Adrenal gland (tissue), 5 donors: ENCODE measurements around the gene ATE1.

Experiments
- CTCF ChIP-seq, 6 experiments: fragments of 450-650 bp in 4 of 6; fragments of 200-600 bp in 2 of 6; sonication (generic) in 1 of 6; IDR thresholded peaks; 1 replicate in 5 of 6; 2 replicates in 1 of 6; pipeline versions ENCODE4 v1.5.1 to v1.8.0; 2016 to 2021; ENCODE audit warnings: antibody characterized with exemption in 6 of 6, mild to moderate bottlenecking in 2 of 6, moderate library complexity in 1 of 6
- POLR2A ChIP-seq, 2 donors: fragments of 450-650 bp; IDR thresholded peaks; one replicate each; pipeline ENCODE4 v1.6.1; 2017; ENCODE audit warnings: antibody characterized with exemption in 2 of 2, mild to moderate bottlenecking in 2 of 2, moderate library complexity in 1 of 2
- donor health status: DM: no; HTN: no; CAD: no.

GRCh38 chr10:121947343-121948330 lies 19.8 kb upstream of the ATE1 start:
- TF ChIP-seq CTCF (IDR thresholded peaks at IDR 0.05), result no peak
- no peak for TF ChIP-seq POLR2A (IDR thresholded peaks at IDR 0.05)
